CD14-positive monocyte (primary cell): Measurements from ENCODE around the gene RSRC1. TPM values are rescaled to one million over a fixed set of nuclear protein-coding genes. Genes with fewer than 3 reads are reported as not detected.

Experiments
- DNase-seq, 3 donors: peaks; one replicate each; pipeline ENCODE4 v3.0.0-alpha.2; 2011 to 2022
- H2AFZ ChIP-seq: 2 replicates; pipeline ENCODE4 v1.6.0; 2012; ENCODE audit warnings: mild to moderate bottlenecking, low read depth, low read length, inconsistent platforms; ENCODE audit not compliant: insufficient read depth, poor library complexity, severe bottlenecking
- H3K27ac ChIP-seq, 2 donors: 1 replicate in 1 of 2; 2 replicates in 1 of 2; pipeline ENCODE4 v1.5.1; 2012 to 2013; ENCODE audit warnings: low read length in 2 of 2, control low read depth in 1 of 2, inconsistent platforms in 1 of 2, low read depth in 1 of 2, mild to moderate bottlenecking in 1 of 2
- H3K27me3 ChIP-seq, 2 donors: one replicate each; pipeline versions ENCODE4 v1.6.0 to v1.6.1; 2011 to 2013; ENCODE audit warnings: low read length in 2 of 2; ENCODE audit not compliant: control insufficient read depth in 2 of 2, insufficient read depth in 2 of 2
- H3K36me3 ChIP-seq, 2 donors: replicated peaks in 1 of 2; 1 replicate in 1 of 2; 2 replicates in 1 of 2; pipeline versions ENCODE4 v1.5.1 to v1.6.1; 2012 to 2013; ENCODE audit warnings: low read length in 2 of 2, control low read depth in 1 of 2, inconsistent platforms in 1 of 2, mild to moderate bottlenecking in 1 of 2; ENCODE audit not compliant: insufficient read depth in 2 of 2, control insufficient read depth in 1 of 2
- H3K4me1 ChIP-seq, 2 donors: 1 replicate in 1 of 2; 2 replicates in 1 of 2; pipeline versions ENCODE4 v1.5.1 to v1.6.1; 2012 to 2013; ENCODE audit warnings: low read length in 2 of 2, control low read depth in 1 of 2, inconsistent platforms in 1 of 2, mild to moderate bottlenecking in 1 of 2, moderate library complexity in 1 of 2; ENCODE audit not compliant: insufficient read depth in 2 of 2, control insufficient read depth in 1 of 2
- H3K4me2 ChIP-seq: replicated peaks from 2 replicates; pipeline ENCODE3; 2012; ENCODE audit warnings: low read length, moderate library complexity, mild to moderate bottlenecking; ENCODE audit not compliant: poor library complexity, severe bottlenecking; ENCODE audit errors: extremely low read depth
- H3K4me3 ChIP-seq, 3 experiments: fragments of 200-600 bp in 1 of 3; sonication (generic) in 1 of 3; replicated peaks in 1 of 3; 1 replicate in 2 of 3; 2 replicates in 1 of 3; pipeline ENCODE4 v1.5.1; 2011 to 2013; ENCODE audit warnings: low read length in 3 of 3, mild to moderate bottlenecking in 3 of 3, control low read depth in 2 of 3, low read depth in 2 of 3, inconsistent platforms in 1 of 3, moderate library complexity in 1 of 3
- H3K79me2 ChIP-seq: 2 replicates; pipeline ENCODE4 v1.6.0; 2012; ENCODE audit warnings: mild to moderate bottlenecking, control low read depth, inconsistent platforms, low read length, moderate library complexity; ENCODE audit not compliant: insufficient read depth
- H3K9ac ChIP-seq: 2 replicates; pipeline ENCODE4 v1.6.0; 2017; ENCODE audit warnings: low read length, mild to moderate bottlenecking; ENCODE audit not compliant: insufficient read depth, poor library complexity, severe bottlenecking
- H3K9me3 ChIP-seq, 2 donors: replicated peaks in 1 of 2; 1 replicate in 1 of 2; 2 replicates in 1 of 2; pipeline versions ENCODE4 v1.5.1 to v1.6.1; 2012 to 2013; ENCODE audit warnings: low read length in 2 of 2, control low read depth in 1 of 2; ENCODE audit not compliant: control insufficient read depth in 1 of 2, insufficient read depth in 1 of 2
- H4K20me1 ChIP-seq: 2 replicates; pipeline ENCODE4 v1.6.0; 2012; ENCODE audit warnings: mild to moderate bottlenecking, low read length, control low read depth, moderate library complexity; ENCODE audit not compliant: insufficient read depth
- H3K27ac Mint-ChIP-seq, 7 donors: one replicate each; pipeline ENCODE4 v1.8.0; 2020; ENCODE audit warnings: mild to moderate bottlenecking in 7 of 7, mixed read lengths in 7 of 7, moderate library complexity in 6 of 7, inconsistent platforms in 2 of 7
- H3K27me3 Mint-ChIP-seq, 3 donors: one replicate each; pipeline ENCODE4 v1.8.0; 2021 to 2022; ENCODE audit warnings: low read depth in 3 of 3, mild to moderate bottlenecking in 3 of 3, mixed read lengths in 3 of 3, moderate library complexity in 3 of 3, inconsistent platforms in 1 of 3
- H3K36me3 Mint-ChIP-seq, 2 donors: one replicate each; pipeline ENCODE4 v1.8.0; 2020; ENCODE audit warnings: mixed read lengths in 2 of 2, inconsistent platforms in 1 of 2, mild to moderate bottlenecking in 1 of 2
- H3K4me1 Mint-ChIP-seq: one replicate; pipeline ENCODE4 v1.8.0; 2020; ENCODE audit warnings: mild to moderate bottlenecking, mixed read lengths
- H3K4me3 Mint-ChIP-seq, 2 donors: one replicate each; pipeline ENCODE4 v1.8.0; 2020; ENCODE audit warnings: mild to moderate bottlenecking in 2 of 2, mixed read lengths in 2 of 2, moderate library complexity in 1 of 2
- H3K9me3 Mint-ChIP-seq, 7 donors: one replicate each; pipeline ENCODE4 v1.8.0; 2020 to 2022; ENCODE audit warnings: mixed read lengths in 7 of 7, mild to moderate bottlenecking in 6 of 7, moderate library complexity in 6 of 7, inconsistent platforms in 2 of 7
- CTCF ChIP-seq: fragments of 200-600 bp; IDR thresholded peaks from one replicate; pipeline ENCODE4 v1.8.0; 2022; ENCODE audit warnings: antibody characterized with exemption, mild to moderate bottlenecking
- WGBS: methylation state at CpG from one replicate; pipeline ENCODE4 v1.1.5; 2013; ENCODE audit warnings: missing lambda C conversion rate; ENCODE audit not compliant: insufficient coverage; 5-methylcytosine and 5-hydroxymethylcytosine counted together
- intact Hi-C, 2 donors: fragments of 100-400 bp; cut with micrococcal nuclease; formaldehyde crosslinking; loops; one replicate each; pipeline versions ENCODE4 v1.15.0 to v1.15.1; 2023
- polyA plus RNA-seq, 3 donors: library from polyadenylated mRNA; depleted of rRNA in 1 of 3; unstranded in 2 of 3; stranded (reverse) in 1 of 3; fragments of 300-500 nt in 2 of 3; fragments of >200 nt in 1 of 3; fragmentation: Illumina TruSeq in 2 of 3; gene quantifications; 1 replicate in 2 of 3; 2 replicates in 1 of 3; pipeline ENCODE4 v1.2.3, GENCODE V29; 2012 to 2021

Gene RSRC1
- polyA plus RNA-seq, 3 donors = 6.6 to 31.7 (median 15.1) TPM

DNA sequence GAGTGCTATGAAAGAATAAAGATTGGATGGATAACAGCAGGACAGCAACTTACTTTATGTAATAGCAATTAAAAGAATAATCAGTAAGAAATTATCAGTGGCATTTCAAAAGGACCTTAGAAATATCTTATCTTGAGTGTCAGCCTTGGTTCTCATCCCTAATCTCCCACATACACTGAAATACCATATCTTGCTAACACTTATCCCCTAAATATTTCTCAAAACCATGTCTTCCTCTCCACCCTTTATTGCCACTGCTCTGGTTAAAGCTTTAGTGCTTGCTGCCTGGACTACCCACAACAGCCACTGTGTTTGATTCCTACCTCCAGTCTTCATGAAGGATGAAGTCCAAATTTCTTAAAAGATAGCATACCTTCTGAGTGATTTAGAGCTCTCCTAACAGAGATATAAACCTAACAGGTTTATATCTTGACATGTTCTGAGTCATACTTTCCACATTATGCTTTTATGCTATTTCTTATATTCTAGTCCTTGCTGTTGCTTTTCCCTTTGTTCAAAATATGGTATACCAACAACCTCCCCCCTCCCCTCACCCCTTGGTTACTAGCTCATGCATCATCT, 202.8 kb downstream of the RSRC1 start:
- Histone ChIP-seq H4K20me1 (no peaks in the 10 kb centered on the region), H3K27ac (no peak overlapping the region), H3K4me1 (no peaks in the 10 kb centered on the region), H2AFZ (no peak overlapping the region), H3K27me3 (no peaks in the 10 kb centered on the region), H3K4me3 (no peak overlapping the region), H3K9me3 (no peaks in the 10 kb centered on the region), H3K79me2 (no peaks in the 10 kb centered on the region), H3K4me2 (no peak overlapping the region), H3K36me3 (no peaks in the 10 kb centered on the region), H3K9ac (no peak overlapping the region)
- DNase-seq = no peak
- TF ChIP-seq CTCF = no peak
- H3K9me3 Mint-ChIP-seq = no peaks in the 10 kb centered on the region
- no peaks in the 10 kb centered on the region for H3K4me1 Mint-ChIP-seq
- no peaks in the 10 kb centered on the region for H3K27me3 Mint-ChIP-seq
- H3K4me3 Mint-ChIP-seq = no peak overlapping the region
- intact Hi-C loops = no loop called here
- peaks cover 0 to 4% of the 10 kb centered on the region in 2 donors for H3K36me3 Mint-ChIP-seq
- H3K27ac Mint-ChIP-seq = no peak overlapping the region

DNA sequence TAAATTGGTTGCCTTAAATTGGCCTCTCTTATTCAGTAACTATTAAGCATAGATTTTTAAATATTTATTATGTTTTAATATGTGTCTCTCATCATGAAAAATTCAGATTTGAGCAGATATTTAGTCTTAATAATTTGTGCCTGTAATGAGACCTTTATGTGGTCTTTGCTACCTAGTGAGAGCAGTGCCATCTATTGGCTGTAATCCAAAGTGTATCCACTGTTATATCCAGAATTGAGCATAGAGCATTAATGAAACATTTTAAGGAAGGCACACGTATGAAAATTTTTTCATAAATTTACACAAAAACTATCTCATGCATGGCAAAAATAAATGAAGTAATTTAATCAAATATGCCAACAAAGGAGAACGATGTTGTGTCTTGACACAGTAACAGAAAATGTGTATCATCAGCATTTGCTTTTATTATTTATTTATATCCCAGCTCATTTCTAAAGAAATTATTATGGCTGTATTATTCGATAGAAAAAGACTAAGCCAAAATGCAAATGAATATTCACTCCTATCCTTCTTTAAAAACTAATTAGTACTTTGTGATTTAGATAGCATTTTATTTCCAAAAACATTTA, 203.5 kb downstream of the RSRC1 start:
- Mint-ChIP-seq H3K27me3 (no peaks in the 10 kb centered on the region), H3K4me1 (no peaks in the 10 kb centered on the region), H3K4me3 (no peak overlapping the region), H3K27ac (no peak overlapping the region), H3K36me3 (peaks cover 0 to 4% of the 10 kb centered on the region in 2 donors), H3K9me3 (no peaks in the 10 kb centered on the region)
- Histone ChIP-seq H3K27me3 (no peaks in the 10 kb centered on the region), H3K9ac (no peak overlapping the region), H3K4me1 (no peaks in the 10 kb centered on the region), H3K79me2 (no peaks in the 10 kb centered on the region), H2AFZ (no peak overlapping the region), H3K36me3 (no peaks in the 10 kb centered on the region), H4K20me1 (no peaks in the 10 kb centered on the region), H3K27ac (no peak overlapping the region), H3K9me3 (no peaks in the 10 kb centered on the region), H3K4me3 (no peak overlapping the region), H3K4me2 (no peak overlapping the region)
- peak; percentile 58 for TF ChIP-seq CTCF
- WGBS = no CpG with 5 or more reads among the region's 3 CpGs
- intact Hi-C loops = no loop called here
- peak in 1 of 3 donors; percentile 6 for DNase-seq
